Breast epithelium (tissue), 3 donors: Measurements from ENCODE around the gene P3H1.

Experiments used
- POLR2AphosphoS5 ChIP-seq, 3 donors: sonication (generic); formaldehyde crosslinking; IDR thresholded peaks; one replicate each; pipeline ENCODE4 v1.6.1; 2017; ENCODE audit warnings: antibody characterized with exemption in 3 of 3
- TF ChIP-seq, protein P1 (sequence below), 3 donors: fragments of 450-650 bp; IDR thresholded peaks; one replicate each; pipeline ENCODE4 v1.5.1; 2016 to 2017; ENCODE audit warnings: antibody characterized with exemption in 3 of 3, mild to moderate bottlenecking in 3 of 3, moderate library complexity in 3 of 3

DNA sequence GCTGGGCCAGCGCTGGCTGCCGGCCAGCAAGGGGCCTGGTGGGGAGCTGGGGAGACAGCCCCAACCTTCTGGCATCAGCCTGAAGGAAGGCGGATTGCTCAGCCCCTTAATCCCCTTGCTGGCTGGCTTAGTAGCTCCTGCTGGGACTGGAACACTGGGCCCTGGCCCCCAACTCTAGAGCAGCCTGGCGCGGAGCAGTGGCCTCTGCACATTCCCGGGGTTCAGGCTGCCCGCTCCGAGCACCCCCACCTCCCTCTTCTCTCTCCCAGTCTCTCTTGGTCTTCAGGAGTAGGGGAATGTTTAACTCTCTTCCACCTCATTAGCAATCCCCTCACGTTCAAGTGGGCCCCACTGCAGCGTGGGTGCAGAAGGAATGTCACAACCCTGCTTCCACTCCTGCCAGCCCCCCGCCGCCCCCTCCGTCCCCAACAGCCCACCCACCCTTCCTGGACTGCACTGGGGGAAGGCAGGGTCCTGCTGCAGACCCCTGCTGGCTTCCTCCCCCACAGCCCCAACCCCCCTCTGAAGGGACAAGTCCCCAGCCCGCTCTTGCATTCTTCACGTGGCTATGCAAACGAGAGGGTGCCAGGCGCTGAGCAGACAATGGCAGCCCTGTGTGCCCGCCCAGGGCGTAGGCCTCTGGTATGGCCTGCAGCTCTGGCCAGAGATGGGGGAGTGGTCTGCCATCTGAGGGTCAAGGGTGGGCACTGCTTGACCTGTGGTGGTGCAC is 25.8 kb downstream of the P3H1 start:
- TF ChIP-seq, protein P1, sequence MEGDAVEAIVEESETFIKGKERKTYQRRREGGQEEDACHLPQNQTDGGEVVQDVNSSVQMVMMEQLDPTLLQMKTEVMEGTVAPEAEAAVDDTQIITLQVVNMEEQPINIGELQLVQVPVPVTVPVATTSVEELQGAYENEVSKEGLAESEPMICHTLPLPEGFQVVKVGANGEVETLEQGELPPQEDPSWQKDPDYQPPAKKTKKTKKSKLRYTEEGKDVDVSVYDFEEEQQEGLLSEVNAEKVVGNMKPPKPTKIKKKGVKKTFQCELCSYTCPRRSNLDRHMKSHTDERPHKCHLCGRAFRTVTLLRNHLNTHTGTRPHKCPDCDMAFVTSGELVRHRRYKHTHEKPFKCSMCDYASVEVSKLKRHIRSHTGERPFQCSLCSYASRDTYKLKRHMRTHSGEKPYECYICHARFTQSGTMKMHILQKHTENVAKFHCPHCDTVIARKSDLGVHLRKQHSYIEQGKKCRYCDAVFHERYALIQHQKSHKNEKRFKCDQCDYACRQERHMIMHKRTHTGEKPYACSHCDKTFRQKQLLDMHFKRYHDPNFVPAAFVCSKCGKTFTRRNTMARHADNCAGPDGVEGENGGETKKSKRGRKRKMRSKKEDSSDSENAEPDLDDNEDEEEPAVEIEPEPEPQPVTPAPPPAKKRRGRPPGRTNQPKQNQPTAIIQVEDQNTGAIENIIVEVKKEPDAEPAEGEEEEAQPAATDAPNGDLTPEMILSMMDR (IDR thresholded peaks at IDR 0.05): no peak
- no peak for TF ChIP-seq POLR2AphosphoS5 (IDR thresholded peaks at IDR 0.05)
